Stomach (tissue), 4 donors: ENCODE results near the gene KIAA1217.

Experiments used
- CTCF ChIP-seq, 7 experiments: fragments of 450-650 bp in 4 of 7; fragments of 200-600 bp in 3 of 7; sonication (generic) in 3 of 7; IDR thresholded peaks; one replicate each; pipeline ENCODE4 v1.5.1; 2016 to 2019; ENCODE audit warnings: antibody characterized with exemption in 7 of 7, control low read depth in 2 of 7, mild to moderate bottlenecking in 1 of 7
- POLR2A ChIP-seq, 4 donors: fragments of 450-650 bp; IDR thresholded peaks; one replicate each; pipeline ENCODE4 v1.6.1; 2016; ENCODE audit warnings: antibody characterized with exemption in 4 of 4, control low read depth in 2 of 4, mild to moderate bottlenecking in 1 of 4, moderate library complexity in 1 of 4

GRCh38 chr10:24318517-24318916 lies 109.6 kb downstream of the KIAA1217 start:
- TF ChIP-seq CTCF (IDR thresholded peaks at IDR 0.05) (no peak), POLR2A (IDR thresholded peaks at IDR 0.05) (no peak)
